Keratinocyte (primary cell): ENCODE data around the gene RIC3. TPM values are rescaled to one million over a fixed set of nuclear protein-coding genes. Genes with fewer than 3 reads are reported as not detected.

Source experiments
- DNase-seq: peaks from one replicate; pipeline ENCODE4 v3.0.0-alpha.2; 2011; ENCODE audit warnings: low read depth, missing footprints, low spot score
- FAIRE-seq: peaks from 2 replicates; lab custom pipeline; 2011; peaks lifted over from hg19 to GRCh38; lab: Jason Lieb, UNC
- H2AFZ ChIP-seq: 2 replicates; pipeline ENCODE4 v1.6.0; 2012; ENCODE audit warnings: low read length, control low read depth, inconsistent platforms; ENCODE audit not compliant: control insufficient read depth
- H3K27ac ChIP-seq: 2 replicates; pipeline ENCODE4 v1.5.1; 2011; ENCODE audit warnings: low read length; ENCODE audit not compliant: control insufficient read depth, insufficient read depth
- H3K27me3 ChIP-seq: 3 replicates; pipeline ENCODE4 v1.6.0; 2011; ENCODE audit warnings: low read length; ENCODE audit not compliant: control insufficient read depth, insufficient read depth; ENCODE audit errors: extremely low read depth
- H3K36me3 ChIP-seq, 2 experiments: 2 replicates in 1 of 2; 3 replicates in 1 of 2; pipeline ENCODE4 v1.5.1; 2011; ENCODE audit warnings: low read length in 2 of 2, mild to moderate bottlenecking in 1 of 2; ENCODE audit not compliant: control insufficient read depth in 2 of 2, insufficient read depth in 2 of 2; ENCODE audit errors: extremely low read depth in 1 of 2
- H3K4me1 ChIP-seq: 3 replicates; pipeline ENCODE4 v1.5.1; 2011; ENCODE audit warnings: low read length; ENCODE audit not compliant: control insufficient read depth, insufficient read depth; ENCODE audit errors: extremely low read depth
- H3K4me2 ChIP-seq: 3 replicates; pipeline ENCODE4 v1.6.0; 2011; ENCODE audit warnings: low read depth, low read length; ENCODE audit not compliant: control insufficient read depth, insufficient read depth; ENCODE audit errors: extremely low read depth
- H3K4me3 ChIP-seq, 3 experiments: fragments of 200-600 bp in 1 of 3; sonication (generic) in 1 of 3; 2 replicates in 2 of 3; 3 replicates in 1 of 3; pipeline ENCODE4 v1.5.1; 2011 to 2016; ENCODE audit warnings: low read length in 3 of 3, mild to moderate bottlenecking in 3 of 3, control low read depth in 2 of 3, inconsistent platforms in 1 of 3, low read depth in 1 of 3, mixed read lengths in 1 of 3, mixed run types in 1 of 3, moderate library complexity in 1 of 3; ENCODE audit not compliant: control insufficient read depth in 2 of 3, insufficient read depth in 2 of 3; ENCODE audit errors: extremely low read depth in 1 of 3
- H3K79me2 ChIP-seq: 2 replicates; pipeline ENCODE4 v1.6.0; 2012; ENCODE audit warnings: low read length; ENCODE audit not compliant: control insufficient read depth, insufficient read depth
- H3K9ac ChIP-seq: 3 replicates; pipeline ENCODE4 v1.6.0; 2011; ENCODE audit warnings: low read length; ENCODE audit not compliant: control insufficient read depth, insufficient read depth; ENCODE audit errors: extremely low read depth
- H3K9me1 ChIP-seq: 3 replicates; pipeline ENCODE4 v1.6.0; 2011; ENCODE audit warnings: low read length; ENCODE audit not compliant: control insufficient read depth, insufficient read depth; ENCODE audit errors: extremely low read depth
- H3K9me3 ChIP-seq: 2 replicates; pipeline ENCODE4 v1.5.1; 2012; ENCODE audit warnings: low read depth, low read length; ENCODE audit not compliant: control insufficient read depth
- H4K20me1 ChIP-seq: 3 replicates; pipeline ENCODE4 v1.6.0; 2011; ENCODE audit warnings: low read length; ENCODE audit not compliant: control insufficient read depth, insufficient read depth; ENCODE audit errors: extremely low read depth
- EZH2 ChIP-seq: IDR thresholded peaks from one replicate; pipeline ENCODE4 v1.6.1; 2012; ENCODE audit warnings: inconsistent platforms, mild to moderate bottlenecking, low read length, moderate library complexity
- dilution Hi-C: fragments of 300-500 bp; cut with MboI; formaldehyde crosslinking; loops from one replicate; pipeline ENCODE4 v1.7.0; 2020; ENCODE audit warnings: low sequenced_read_pairs; ENCODE audit not compliant: extremely low pct_ligation_motif_present
- polyA plus RNA-seq, 5 experiments: library from polyadenylated mRNA; depleted of rRNA in 3 of 5; stranded (reverse) in 3 of 5; stranded (forward) in 1 of 5; unstranded in 1 of 5; fragments of >200 nt; gene quantifications; 1 replicate in 1 of 5; 2 replicates in 3 of 5; 3 replicates in 1 of 5; pipeline versions ENCODE4 v1.2.1 to v1.2.3, GENCODE V29; 2011 to 2012; ENCODE audit warnings: missing spikeins in 2 of 5, low read depth in 1 of 5, low replicate concordance in 1 of 5
- TF ChIP-seq, protein P1 (sequence below), 3 experiments: IDR thresholded peaks in 1 of 3; conservative IDR thresholded peaks in 1 of 3; optimal IDR thresholded peaks in 1 of 3; 2 replicates in 2 of 3; 3 replicates in 1 of 3; pipeline versions ENCODE3 to v1.5.1; 2011; ENCODE audit warnings: low read length in 3 of 3, mild to moderate bottlenecking in 3 of 3, moderate library complexity in 2 of 3, control low read depth in 1 of 3, inconsistent platforms in 1 of 3; ENCODE audit not compliant: insufficient read depth in 2 of 3; ENCODE audit errors: extremely low read depth in 1 of 3

RIC3 gene
- polyA plus RNA-seq, 1 donor (not counting 4 experiments of a cell fraction or from before 2014, with no cell fraction given): 2.5 TPM

DNA sequence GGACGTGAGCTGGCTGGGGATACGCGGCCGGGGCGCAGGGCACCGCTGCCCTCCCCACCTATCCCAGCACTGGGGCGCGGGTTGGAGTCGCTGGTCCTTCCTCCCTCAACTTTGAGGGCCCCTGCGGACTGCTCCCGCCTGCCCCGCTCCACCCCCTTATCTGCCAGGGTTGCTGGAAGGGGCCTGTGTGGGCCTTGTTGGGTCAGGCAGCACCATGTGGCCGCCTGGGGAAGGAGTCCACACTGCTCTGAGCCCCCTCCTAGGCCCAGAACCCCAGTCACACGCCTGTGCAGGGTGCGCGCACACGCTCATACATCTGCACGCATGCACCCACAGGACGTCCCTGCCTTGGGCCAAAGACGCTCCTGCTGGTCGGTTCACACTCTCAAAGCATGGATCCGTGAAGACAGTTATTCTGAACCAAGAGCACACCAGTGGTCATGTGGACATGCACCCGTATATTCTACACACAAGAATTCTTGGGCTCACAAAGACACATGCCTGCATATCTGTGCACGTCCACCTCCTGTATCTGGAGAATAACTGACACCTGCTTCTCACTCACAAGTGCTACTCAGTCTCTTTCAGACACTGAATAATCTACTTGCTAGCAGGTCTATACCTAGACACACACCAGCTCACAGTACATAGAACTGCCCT is 87.1 kb downstream of the RIC3 start:
- H3K4me2 ChIP-seq: peak overlapping the region; percentile 75
- H3K36me3 ChIP-seq: no peaks in the 10 kb centered on the region
- H3K79me2 ChIP-seq: no peaks in the 10 kb centered on the region
- dilution Hi-C loops: no loop called here
- peak overlapping the region; percentile 36 for H3K9ac ChIP-seq
- no peak overlapping the region for H3K27ac ChIP-seq
- peaks cover 11% of the 10 kb centered on the region for H3K27me3 ChIP-seq
- no peaks in the 10 kb centered on the region for H3K9me1 ChIP-seq
- H3K9me3 ChIP-seq: no peaks in the 10 kb centered on the region
- peak overlapping the region; percentile 50 for H2AFZ ChIP-seq
- H3K4me1 ChIP-seq: peaks cover 5% of the 10 kb centered on the region
- FAIRE-seq: peak; percentile 29
- no peaks in the 10 kb centered on the region for H4K20me1 ChIP-seq
- H3K4me3 ChIP-seq: peak overlapping the region; percentile 34 to 54 (median 47)
- TF ChIP-seq, protein P1, sequence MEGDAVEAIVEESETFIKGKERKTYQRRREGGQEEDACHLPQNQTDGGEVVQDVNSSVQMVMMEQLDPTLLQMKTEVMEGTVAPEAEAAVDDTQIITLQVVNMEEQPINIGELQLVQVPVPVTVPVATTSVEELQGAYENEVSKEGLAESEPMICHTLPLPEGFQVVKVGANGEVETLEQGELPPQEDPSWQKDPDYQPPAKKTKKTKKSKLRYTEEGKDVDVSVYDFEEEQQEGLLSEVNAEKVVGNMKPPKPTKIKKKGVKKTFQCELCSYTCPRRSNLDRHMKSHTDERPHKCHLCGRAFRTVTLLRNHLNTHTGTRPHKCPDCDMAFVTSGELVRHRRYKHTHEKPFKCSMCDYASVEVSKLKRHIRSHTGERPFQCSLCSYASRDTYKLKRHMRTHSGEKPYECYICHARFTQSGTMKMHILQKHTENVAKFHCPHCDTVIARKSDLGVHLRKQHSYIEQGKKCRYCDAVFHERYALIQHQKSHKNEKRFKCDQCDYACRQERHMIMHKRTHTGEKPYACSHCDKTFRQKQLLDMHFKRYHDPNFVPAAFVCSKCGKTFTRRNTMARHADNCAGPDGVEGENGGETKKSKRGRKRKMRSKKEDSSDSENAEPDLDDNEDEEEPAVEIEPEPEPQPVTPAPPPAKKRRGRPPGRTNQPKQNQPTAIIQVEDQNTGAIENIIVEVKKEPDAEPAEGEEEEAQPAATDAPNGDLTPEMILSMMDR (optimal IDR thresholded peaks at IDR 0.05 in 1 of 3, IDR thresholded peaks at IDR 0.05 in 1 of 3, conservative IDR thresholded peaks at IDR 0.05 in 1 of 3; ENCODE audit: extremely low read depth in 1 of 3, insufficient read depth in 2 of 3, low read length in 3 of 3): no peak
- TF ChIP-seq EZH2: peak; percentile 55
- DNase-seq: no peak

DNA sequence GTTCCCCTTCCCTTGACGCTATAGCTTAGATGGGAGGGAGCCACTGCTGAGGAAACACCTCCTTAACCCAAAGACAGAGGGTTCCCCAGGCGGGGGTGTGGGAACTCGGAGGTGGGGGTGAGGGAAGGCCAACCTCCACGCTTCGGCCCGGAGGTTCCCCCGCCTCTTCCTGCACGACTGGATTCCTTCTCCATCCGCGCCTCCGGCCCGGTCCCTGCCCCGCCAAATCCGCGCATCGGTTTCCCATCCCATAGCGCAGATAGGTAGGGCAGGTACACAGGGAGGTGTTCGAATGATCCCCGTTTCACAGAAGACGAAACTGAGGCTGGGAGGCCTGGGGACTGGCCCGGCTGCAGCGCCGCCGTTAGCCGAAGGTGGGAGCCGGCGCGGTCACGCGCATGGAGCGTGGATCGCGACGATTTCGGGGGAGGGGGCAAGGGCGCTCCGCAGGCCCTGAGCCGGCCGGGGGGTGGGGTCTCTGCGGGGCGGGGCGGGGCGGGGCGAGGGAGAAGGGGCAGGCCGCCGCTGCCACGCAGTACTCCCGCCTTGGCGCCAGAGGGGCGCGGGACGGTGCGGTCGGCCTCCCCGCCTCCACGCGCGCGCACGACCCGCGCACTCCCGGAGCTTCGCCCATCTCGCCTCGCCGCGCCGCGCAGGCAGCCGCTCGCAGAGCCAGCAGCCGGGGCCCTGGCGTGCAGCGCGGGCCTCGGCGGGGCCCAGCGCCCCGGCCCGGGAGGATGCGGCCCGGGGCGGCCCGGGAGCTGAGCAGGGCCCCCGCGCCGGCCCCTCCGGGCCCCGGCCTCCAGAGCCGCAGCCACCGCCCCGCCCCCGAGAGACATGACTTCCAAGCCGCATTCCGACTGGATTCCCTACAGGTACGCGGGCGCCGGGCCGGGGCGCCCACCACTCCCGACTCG is 87.9 kb downstream of the RIC3 start, which contains the start of gene TUB:
Gene TUB, plus strand, starts transcription at position 538 of the 917 bp plus-strand sequence. Its CDS starts 300 bp downstream, at position 838.
- no peak within 1 kb of the TSS for H3K27ac ChIP-seq
- peak within 1 kb of the TSS; percentile 54 for H2AFZ ChIP-seq
- H3K4me2 ChIP-seq: peak within 1 kb of the TSS; percentile 75
- H3K36me3 ChIP-seq: no peaks in the 10 kb centered on the region
- no peak for FAIRE-seq
- TF ChIP-seq EZH2: peak; percentile 55
- TF ChIP-seq, protein P1 (optimal IDR thresholded peaks at IDR 0.05 in 1 of 3, IDR thresholded peaks at IDR 0.05 in 1 of 3, conservative IDR thresholded peaks at IDR 0.05 in 1 of 3; ENCODE audit: extremely low read depth in 1 of 3, insufficient read depth in 2 of 3, low read length in 3 of 3): no peak
- peaks cover 5% of the 10 kb centered on the region for H3K4me1 ChIP-seq
- H3K4me3 ChIP-seq: peak within 1 kb of the TSS; percentile 34 to 54 (median 47)
- H4K20me1 ChIP-seq: no peaks in the 10 kb centered on the region
- H3K27me3 ChIP-seq: peaks cover 11% of the 10 kb centered on the region
- H3K9me1 ChIP-seq: no peaks in the 10 kb centered on the region
- H3K79me2 ChIP-seq: no peaks in the 10 kb centered on the region
- H3K9ac ChIP-seq: peak within 1 kb of the TSS; percentile 36
- DNase-seq: no peak
- no peaks in the 10 kb centered on the region for H3K9me3 ChIP-seq
- dilution Hi-C loops: no loop called here
